Left ventricle myocardium inferior (tissue), 1 donor: Measurements from ENCODE around the gene AEBP1. TPM values are rescaled to one million over a fixed set of nuclear protein-coding genes. Genes with fewer than 3 reads are reported as not detected.

Experiments
- DNase-seq: peaks from one replicate; pipeline ENCODE4 v3.0.0-alpha.2; 2020
- H3K27ac ChIP-seq: fragments of 200-600 bp; replicated peaks from 2 replicates; pipeline ENCODE4 v1.8.0; 2021
- H3K27me3 ChIP-seq: fragments of 200-600 bp; 2 replicates; pipeline ENCODE4 v1.8.0; 2021; ENCODE audit warnings: low read depth
- H3K36me3 ChIP-seq: fragments of 200-600 bp; 2 replicates; pipeline ENCODE4 v1.8.0; 2021
- H3K4me1 ChIP-seq: fragments of 200-600 bp; 2 replicates; pipeline ENCODE4 v1.8.0; 2021
- H3K4me3 ChIP-seq: fragments of 200-600 bp; 2 replicates; pipeline ENCODE4 v1.8.0; 2021; ENCODE audit warnings: mild to moderate bottlenecking, moderate library complexity
- H3K9me3 ChIP-seq: fragments of 200-600 bp; replicated peaks from 2 replicates; pipeline ENCODE4 v1.8.0; 2021
- CTCF ChIP-seq: fragments of 200-600 bp; IDR thresholded peaks from 2 replicates; pipeline ENCODE4 v1.8.0; 2021; ENCODE audit warnings: antibody characterized with exemption, mild to moderate bottlenecking, borderline replicate concordance
- intact Hi-C: fragments of 100-400 bp; cut with micrococcal nuclease; formaldehyde crosslinking; loops from one replicate; pipeline ENCODE4 v1.11.0; 2022
- total RNA-seq: library from RNA; stranded (reverse); fragmentation: NEBNext Ultra II Directional; extraction: Animal tissue kit (Norgen Biotek cat#: 25700); gene quantifications from one replicate; pipeline ENCODE4 v1.2.1, GENCODE V29; 2021
- donor health status: DM: no; HTN: yes; CAD: no; lungs with severe emphysema.

The AEBP1 gene
- total RNA-seq, 1 donor from 2014 or later = 20.5 TPM

GRCh38 chr7:44157116-44158080 is 53.3 kb downstream of the AEBP1 start:
- Histone ChIP-seq H3K9me3 (no peaks in the 10 kb centered on the region), H3K4me1 (peaks cover 13% of the 10 kb centered on the region), H3K4me3 (no peak overlapping the region), H3K36me3 (no peaks in the 10 kb centered on the region), H3K27ac (no peak overlapping the region), H3K27me3 (no peaks in the 10 kb centered on the region)
- TF ChIP-seq CTCF = no peak
- DNase-seq = no peak
- intact Hi-C loops = no loop called here

- no peak overlapping the region for H3K27ac ChIP-seq
- intact Hi-C loops = no loop called here
- peaks cover 13% of the 10 kb centered on the region for H3K4me1 ChIP-seq
- no peaks in the 10 kb centered on the region for H3K27me3 ChIP-seq
- TF ChIP-seq CTCF = no peak
- H3K4me3 ChIP-seq = no peak overlapping the region
- DNase-seq = no peak
- no peaks in the 10 kb centered on the region for H3K9me3 ChIP-seq
- no peaks in the 10 kb centered on the region for H3K36me3 ChIP-seq
Observed at GRCh38 chr7:44158096-44158872, 54.1 kb downstream of the AEBP1 start.

- Histone ChIP-seq H3K27me3 (no peaks in the 10 kb centered on the region), H3K27ac (no peak overlapping the region), H3K9me3 (no peaks in the 10 kb centered on the region), H3K36me3 (no peaks in the 10 kb centered on the region), H3K4me3 (no peak overlapping the region), H3K4me1 (peaks cover 13% of the 10 kb centered on the region)
- intact Hi-C loops = no loop called here
- no peak for TF ChIP-seq CTCF
- DNase-seq = no peak
Observed at GRCh38 chr7:44158873-44159631, 54.9 kb downstream of the AEBP1 start.

GRCh38 chr7:44159824-44160630 is 55.9 kb downstream of the AEBP1 start:
- no peak for DNase-seq
- no peak overlapping the region for H3K27ac ChIP-seq
- TF ChIP-seq CTCF = no peak
- intact Hi-C loops = no loop called here
- H3K27me3 ChIP-seq = no peaks in the 10 kb centered on the region
- H3K36me3 ChIP-seq = no peaks in the 10 kb centered on the region
- H3K9me3 ChIP-seq = no peaks in the 10 kb centered on the region
- H3K4me1 ChIP-seq = peaks cover 13% of the 10 kb centered on the region
- H3K4me3 ChIP-seq = no peak overlapping the region
